GM19240 (cell line): Measurements from ENCODE around the gene RRAGC.
"Not testable (repeated sequence)": the region's sequence is repeated elsewhere in the genome, so short reads cannot be mapped to it uniquely, and the experiment has no call there.

Source experiments
- DNase-seq: peaks from one replicate; pipeline ENCODE4 v3.0.0; 2011; ENCODE audit warnings: low spot score; ENCODE audit not compliant: insufficient read length

RRAGC gene

GRCh38 chr1:38817267-38818174 is 42.1 kb downstream of the RRAGC start:
- DNase-seq = no peak

DNA sequence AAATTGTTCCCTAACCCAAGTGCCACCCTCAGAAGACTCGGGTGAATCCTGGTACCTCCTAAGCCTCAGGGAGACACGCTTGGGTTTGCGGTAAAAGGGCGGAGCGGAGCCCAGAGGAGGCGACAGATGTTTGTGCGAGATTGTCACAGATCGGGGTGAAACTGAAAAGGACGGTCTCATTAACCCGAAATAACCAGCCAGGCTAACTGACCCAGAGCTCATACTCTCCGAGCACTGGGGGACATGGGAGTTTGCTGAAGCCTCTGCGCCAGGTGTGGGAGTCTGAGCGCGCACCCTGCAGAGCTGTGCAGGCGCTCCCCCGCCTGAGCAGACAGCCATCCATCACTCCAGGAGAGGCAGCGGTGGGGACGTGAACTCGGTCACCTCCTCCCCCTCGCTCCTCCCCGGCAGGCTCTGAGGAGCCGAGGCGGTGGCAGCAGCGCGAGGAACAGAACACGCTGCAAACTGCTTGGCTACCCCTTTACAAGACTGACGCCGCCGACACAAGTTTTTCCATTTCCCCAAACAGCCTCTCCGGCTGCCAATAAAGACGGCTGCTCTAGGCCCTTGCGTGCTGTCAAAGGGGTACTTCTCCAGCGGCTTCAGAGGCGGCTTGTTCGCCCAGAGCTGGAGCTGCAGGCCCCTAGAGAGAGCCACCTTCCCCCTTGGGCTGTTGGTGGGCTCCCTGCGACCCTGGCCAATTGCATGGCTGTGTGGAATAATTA is 43.5 kb downstream of the RRAGC start:
- DNase-seq = peak; percentile 66

DNA sequence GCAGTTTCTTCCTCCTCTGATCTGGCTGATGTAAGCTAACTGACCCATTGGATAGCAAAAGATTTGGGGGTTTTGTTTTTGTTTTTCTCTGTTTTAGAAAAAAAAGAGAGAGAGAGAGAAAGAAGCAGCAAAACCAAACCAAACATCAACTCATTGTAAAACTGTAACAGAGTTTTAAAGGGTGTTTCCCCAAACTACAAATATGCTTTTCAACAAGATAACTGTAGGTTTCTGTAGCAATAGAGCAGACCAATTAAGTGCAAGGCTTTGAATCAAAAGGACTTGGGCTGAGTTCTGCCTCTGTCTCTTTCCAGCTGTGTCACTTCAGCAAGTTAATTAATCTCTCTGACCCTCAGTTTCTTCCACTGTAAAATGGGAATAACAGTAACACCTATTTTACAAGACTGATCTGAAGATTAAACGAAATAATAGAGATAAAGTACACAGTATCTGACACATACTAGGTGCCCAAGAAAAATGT is 44.5 kb downstream of the RRAGC start:
- no peak for DNase-seq

- DNase-seq = no peak
Measured at GRCh38 chr1:38814444-38814983, 45.1 kb downstream of the RRAGC start.

DNA sequence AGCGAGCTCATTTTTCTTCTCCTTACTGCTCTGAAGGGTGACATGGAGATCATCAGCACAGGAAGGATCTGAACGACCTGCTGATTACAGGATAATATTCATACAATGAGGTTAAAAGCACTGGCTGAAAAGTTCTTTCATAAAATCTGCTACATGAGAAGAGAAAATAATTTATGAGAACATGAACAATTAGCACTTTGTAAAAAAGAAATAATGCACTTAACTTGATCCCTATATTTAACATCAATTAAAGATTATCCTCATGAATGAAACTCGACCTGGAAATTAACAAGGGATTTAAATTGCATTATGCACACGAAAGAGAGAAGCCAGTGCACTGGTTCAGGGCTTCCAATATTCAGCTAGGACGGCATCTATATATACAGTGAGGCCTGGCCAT is 46.6 kb downstream of the RRAGC start:
- no peak for DNase-seq

DNA sequence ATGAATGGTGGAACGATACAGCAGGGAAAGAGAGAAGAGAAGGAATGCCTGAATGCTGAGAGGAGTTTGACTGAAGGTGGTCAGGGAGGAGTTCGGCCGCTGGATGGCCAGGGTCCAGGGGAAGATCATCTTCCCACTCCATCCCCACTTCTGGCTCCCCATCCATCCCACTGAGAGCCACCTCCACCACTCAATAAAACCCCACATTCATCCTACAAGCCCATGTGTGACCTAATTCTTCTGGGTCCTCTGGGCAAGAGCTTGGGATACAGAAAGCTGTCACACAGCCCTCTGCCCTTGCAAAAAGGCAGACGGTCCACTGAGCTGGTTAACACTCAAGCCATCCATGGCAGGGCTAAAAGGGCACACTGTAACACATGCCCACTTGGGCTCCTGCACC is 48.1 kb downstream of the RRAGC start:
- DNase-seq = not testable (repeated sequence)

DNA sequence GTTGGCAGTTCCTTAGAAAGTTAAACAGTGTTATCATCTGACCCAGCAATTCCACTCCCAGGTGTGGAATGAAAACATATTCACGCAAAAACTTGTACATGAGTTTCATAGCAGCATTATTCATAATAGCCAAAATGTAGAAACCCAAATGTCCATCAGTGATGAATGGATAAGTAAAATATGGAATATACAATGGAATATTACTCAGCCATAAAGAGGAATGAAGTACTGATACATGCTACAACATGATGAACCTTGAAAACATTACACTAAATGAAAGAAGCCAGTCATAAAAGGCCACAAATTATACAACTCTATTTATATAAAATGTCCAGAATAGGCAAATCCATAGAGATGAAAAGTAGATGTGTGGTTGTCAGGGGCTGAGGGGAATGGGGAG is 53.5 kb downstream of the RRAGC start:
- no peak for DNase-seq

DNA sequence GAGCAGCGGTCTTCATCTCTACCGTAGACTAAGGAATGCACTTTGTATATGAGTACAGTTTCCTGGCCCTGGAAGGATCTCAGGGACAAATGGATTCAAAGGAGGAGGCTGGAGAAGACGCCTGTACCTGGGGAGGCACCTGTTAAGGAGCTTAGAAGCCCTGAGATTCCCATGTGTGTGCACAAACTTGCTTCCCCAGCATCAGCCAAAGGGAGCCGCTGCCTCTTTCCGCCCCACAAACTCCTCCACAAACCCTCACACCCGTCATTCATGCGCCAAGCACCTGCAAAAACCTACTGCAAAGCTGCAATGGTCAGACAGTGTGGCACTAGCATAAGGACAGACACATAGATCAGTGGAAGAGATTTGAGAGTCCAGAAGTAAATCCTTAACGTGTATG is 54.5 kb downstream of the RRAGC start:
- DNase-seq = no peak

- DNase-seq = no peak
Measured at GRCh38 chr1:38804062-38804886, 55.3 kb downstream of the RRAGC start.

- no peak for DNase-seq
Measured at GRCh38 chr1:38803647-38804046, 55.9 kb downstream of the RRAGC start.

DNA sequence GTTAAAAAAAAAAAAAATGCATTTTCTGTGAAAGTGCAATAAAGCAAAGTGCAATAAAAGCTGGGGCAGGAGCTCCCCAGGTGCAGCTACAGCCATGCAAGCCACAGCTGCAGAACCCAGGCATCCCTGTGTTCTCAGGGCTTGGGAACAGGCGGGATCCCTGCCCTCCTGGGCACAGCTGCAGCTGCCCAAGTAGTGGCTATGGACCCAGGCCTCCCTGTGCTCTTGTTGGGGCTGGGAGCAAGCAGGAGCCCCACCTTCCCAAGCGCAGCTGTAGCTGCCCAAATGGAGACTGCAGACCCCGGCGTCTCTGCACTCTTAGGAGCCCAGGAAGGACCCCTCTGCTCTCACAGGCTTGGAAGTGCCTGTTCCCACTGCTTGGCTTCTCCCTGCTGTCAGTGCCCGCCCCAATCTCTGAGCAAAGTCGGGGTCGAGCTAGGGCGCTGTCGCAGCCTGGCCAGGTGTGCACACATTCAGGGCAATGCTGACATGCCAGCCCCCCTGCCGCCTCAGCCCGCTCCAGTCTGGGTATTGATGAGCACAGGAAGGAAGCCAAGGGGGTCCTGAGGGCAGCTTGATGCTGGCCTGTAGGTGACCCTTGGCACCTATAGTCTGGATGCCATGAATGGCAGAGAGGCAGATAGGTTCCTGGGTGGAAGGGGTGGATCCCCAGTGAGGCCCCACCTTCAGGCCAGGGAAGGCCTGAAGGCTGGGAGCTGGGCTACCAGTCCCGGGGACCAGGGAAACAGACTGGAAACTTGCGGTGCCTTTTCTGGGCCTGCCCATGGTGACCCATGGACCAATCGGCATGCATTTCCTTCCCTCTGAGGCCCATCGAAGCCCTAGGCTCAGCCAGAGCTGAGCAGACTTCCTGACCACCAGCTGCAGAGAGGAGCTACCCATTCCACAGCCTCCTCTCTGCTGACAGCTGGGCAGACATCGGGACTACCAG is 58.6 kb downstream of the RRAGC start:
- DNase-seq = no peak

GRCh38 chr1:38793299-38793698 is 66.3 kb downstream of the RRAGC start:
- no peak for DNase-seq

DNA sequence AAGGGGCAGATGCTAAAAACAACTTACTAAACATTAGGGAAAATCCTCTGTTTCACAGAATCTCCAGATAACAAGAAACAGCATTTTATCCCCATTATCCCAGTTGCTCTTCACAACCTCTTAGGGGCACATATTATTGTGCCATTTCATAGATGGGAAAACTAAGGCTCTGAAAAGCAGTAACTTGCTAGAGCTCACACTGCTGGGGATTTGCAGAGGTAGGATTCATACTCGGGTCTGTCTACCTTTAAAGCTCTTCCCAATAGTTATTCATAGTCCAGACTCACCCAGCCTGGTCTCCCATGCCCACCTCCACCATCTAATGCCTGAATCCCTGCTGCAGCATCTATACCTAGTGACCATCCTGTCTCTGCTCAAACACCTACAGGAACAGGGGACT is 67.7 kb downstream of the RRAGC start:
- DNase-seq = no peak

- DNase-seq = no peak
Measured at GRCh38 chr1:38791164-38791515, 68.4 kb downstream of the RRAGC start.

- no peak for DNase-seq
Measured at GRCh38 chr1:38790422-38791163, 69.0 kb downstream of the RRAGC start.

GRCh38 chr1:38789498-38790169 is 69.9 kb downstream of the RRAGC start:
- no peak for DNase-seq

DNA sequence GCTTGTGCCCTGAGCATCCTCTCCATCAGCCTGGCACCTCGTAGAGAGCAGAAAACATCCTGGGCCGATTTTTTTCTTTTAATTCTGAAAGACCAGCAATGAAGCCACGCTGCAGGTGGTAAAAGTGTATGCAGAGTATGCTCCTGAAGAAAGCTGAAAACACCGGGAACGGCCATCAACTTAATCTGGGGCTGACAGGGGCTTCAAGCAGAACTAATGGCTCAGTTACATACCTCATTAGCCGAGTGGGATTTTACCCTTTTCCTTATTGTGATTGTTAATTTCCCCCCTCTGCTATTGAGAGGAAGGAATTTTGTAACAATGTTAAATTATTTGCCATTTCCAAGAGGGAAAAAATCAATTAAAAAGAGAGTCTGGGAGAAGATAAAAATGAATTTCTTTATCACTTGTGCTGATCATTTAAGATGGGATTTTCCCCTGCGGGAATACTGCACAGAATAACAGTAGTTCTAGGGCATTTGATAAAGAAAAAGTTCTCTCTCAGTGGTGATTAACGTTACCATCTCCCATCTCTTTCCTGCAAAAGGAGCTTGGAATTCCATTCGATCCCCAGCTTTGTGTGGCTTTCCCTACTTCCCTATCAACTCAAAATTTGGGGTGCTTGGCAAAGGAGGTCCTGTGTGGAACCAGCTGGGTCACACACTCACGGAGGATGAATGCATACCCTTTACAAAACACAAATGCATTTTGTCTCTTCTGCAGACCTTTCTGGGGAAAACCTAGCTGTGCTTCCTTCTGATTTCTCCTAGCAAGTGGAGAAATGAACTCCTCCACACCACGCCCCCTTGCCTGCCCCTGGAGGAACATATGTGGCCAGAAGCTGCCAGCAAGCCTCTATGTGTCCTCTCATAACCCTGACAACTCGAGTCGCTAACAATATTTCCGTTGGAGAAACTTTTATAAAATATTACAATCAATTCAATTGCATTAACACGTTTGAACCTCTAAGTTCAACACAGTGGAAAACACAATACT is 70.9 kb downstream of the RRAGC start:
- DNase-seq = no peak
